ENCODE results near the gene N4BP2L2. TPM values are rescaled to one million over a fixed set of nuclear protein-coding genes. Genes with fewer than 3 reads are reported as not detected.

The N4BP2L2 gene
- total and polyA plus RNA-seq, 2 donors (not counting 3 experiments of a cell fraction or from before 2014, with no cell fraction given) = 21.7 to 101 TPM

DNA sequence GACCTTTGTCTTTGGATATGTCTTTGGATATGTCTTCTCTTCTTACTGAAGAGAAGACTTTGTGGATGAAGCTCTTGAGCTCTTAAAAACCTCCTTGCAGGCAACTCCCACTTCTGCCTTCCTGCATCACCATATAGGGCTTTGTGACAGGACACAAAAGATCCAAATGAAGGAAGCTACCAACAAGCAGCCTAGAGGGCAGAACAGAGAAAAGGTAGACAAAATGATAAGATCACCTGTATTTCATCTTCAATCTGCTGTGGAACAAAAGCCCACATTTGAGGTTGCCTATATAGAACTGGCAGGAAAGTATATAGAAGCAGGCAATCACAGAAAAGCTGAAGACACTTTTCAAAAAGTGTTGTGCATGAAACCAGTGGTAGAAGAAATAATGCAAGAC, 153.2 kb downstream of the N4BP2L2 start:
- dilution Hi-C loops (cut with MboI; ENCODE audit: extremely low pct_ligation_motif_present, low sequenced_read_pairs) (no loop called here), intact Hi-C loops (cut with micrococcal nuclease) (no loop called here)
- Histone ChIP-seq H3K4me1 (ENCODE audit: control insufficient read depth, extremely low read depth, insufficient read depth, low read length) (peaks cover 2% of the 10 kb centered on the region), H3K27me3 (ENCODE audit: control insufficient read depth in 2 of 2, insufficient read depth in 2 of 2, low read length in 2 of 2) (no peaks in the 10 kb centered on the region), H3K36me3 (ENCODE audit: control insufficient read depth in 2 of 2, extremely low read depth in 1 of 2, insufficient read depth in 2 of 2, low read length in 2 of 2) (peaks cover 0 to 5% of the 10 kb centered on the region in 2 experiments), H3K9ac (replicated peaks; ENCODE audit: extremely low read depth, insufficient read depth, low read length) (no peak overlapping the region), H3K27ac (ENCODE audit: insufficient read depth, low read depth, low read length) (no peak overlapping the region), H3K9me1 (replicated peaks; ENCODE audit: control insufficient read depth, extremely low read depth, insufficient read depth, low read length) (no peaks in the 10 kb centered on the region), H2AFZ (ENCODE audit: low read depth, low read length) (no peak overlapping the region), H3K4me3 (replicated peaks in 1 of 3; ENCODE audit: insufficient read depth in 1 of 3, low read depth in 1 of 3, low read length in 3 of 3) (no peak overlapping the region), H3K4me2 (ENCODE audit: insufficient read depth, low read length) (no peak overlapping the region), H3K79me2 (ENCODE audit: control insufficient read depth, insufficient read depth, low read length) (no peaks in the 10 kb centered on the region), H4K20me1 (replicated peaks; ENCODE audit: control insufficient read depth, extremely low read depth, insufficient read depth, low read length) (no peaks in the 10 kb centered on the region), H3K9me3 (replicated peaks; ENCODE audit: control insufficient read depth, insufficient read depth, low read length) (no peaks in the 10 kb centered on the region)
- no peak for DNase-seq (ENCODE audit: low read depth, low spot score)
- CTCF ChIA-PET = interaction anchor here (1.1 kb wide), 1 partner anchor 11 kb away, joined by 3 read pairs; no protein-coding TSS in a partner anchor
- no TSS peak for BruUV-seq (replicated peaks)
- no peak for FAIRE-seq
- no peak for TF ChIP-seq POLR2AphosphoS5 (IDR thresholded peaks at IDR 0.05; ENCODE audit: insufficient read depth, low read depth, low read length)
- TF ChIP-seq FOS (IDR thresholded peaks at IDR 0.05; ENCODE audit: borderline replicate concordance, insufficient read depth, low read length) = no peak
- no peak for TF ChIP-seq GATA2 (IDR thresholded peaks at IDR 0.05; ENCODE audit: insufficient read depth, insufficient read length, low read depth, low read length)
- TF ChIP-seq JUN (IDR thresholded peaks at IDR 0.05; ENCODE audit: borderline replicate concordance, insufficient read depth, insufficient read length, low read depth) = no peak
- TF ChIP-seq POLR2A (IDR thresholded peaks at IDR 0.05; ENCODE audit: low read depth, low read length) = no peak
- TF ChIP-seq, protein P1, sequence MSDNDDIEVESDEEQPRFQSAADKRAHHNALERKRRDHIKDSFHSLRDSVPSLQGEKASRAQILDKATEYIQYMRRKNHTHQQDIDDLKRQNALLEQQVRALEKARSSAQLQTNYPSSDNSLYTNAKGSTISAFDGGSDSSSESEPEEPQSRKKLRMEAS (IDR thresholded peaks at IDR 0.05; ENCODE audit: insufficient read depth, insufficient read length) = no peak
- no peak for TF ChIP-seq EZH2 (IDR thresholded peaks at IDR 0.05; ENCODE audit: borderline replicate concordance, low read depth, low read length, severe bottlenecking)
- no peak for TF ChIP-seq MYC (IDR thresholded peaks at IDR 0.05; ENCODE audit: low read depth, low read length)
- TF ChIP-seq CTCF (IDR thresholded peaks at IDR 0.05; ENCODE audit: extremely low read depth in 1 of 2, insufficient read depth in 1 of 2, low read depth in 1 of 2, low read length in 2 of 2) = no peak
- POLR2A ChIA-PET = no interaction called here
